SW480 (cell line): ENCODE measurements around the gene INPPL1.
"Not testable (repeated sequence)": the region's sequence is repeated elsewhere in the genome, so short reads cannot be mapped to it uniquely, and the experiment has no call there.

Source experiments
- DNase-seq: peaks from one replicate; pipeline ENCODE4 v3.0.0-alpha.2; 2016; ENCODE audit warnings: low spot score

INPPL1 gene

GRCh38 chr11:72244361-72245262, 20.0 kb downstream of the INPPL1 start:
- DNase-seq: no peak

DNA sequence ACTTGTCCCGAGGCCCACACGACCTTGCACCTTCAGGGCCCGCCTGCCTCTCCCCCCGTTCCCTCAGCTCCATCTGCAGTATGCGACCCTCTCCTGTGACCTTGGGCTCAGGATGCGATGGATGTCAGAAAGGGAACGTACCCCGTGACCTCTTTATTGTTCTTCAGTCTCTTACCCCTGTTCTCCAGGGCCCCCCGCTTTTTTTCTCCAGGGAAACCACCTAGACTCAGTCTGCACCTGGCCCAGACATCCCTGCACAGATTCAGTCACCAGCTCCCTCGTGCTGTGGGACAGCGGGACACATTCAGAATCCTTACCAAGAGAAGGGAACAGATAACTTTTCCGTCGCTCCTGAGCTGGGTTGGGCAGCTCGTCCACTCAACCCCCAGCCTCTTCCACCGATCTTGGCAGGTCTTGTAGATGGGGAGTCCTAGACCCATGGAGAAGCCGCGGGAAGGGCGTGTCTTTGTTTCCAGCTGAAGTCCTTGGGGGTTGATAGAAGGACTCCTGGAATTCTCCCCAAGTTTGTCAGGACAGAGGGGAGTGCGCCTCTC, 20.8 kb downstream of the INPPL1 start:
- no peak for DNase-seq

GRCh38 chr11:72247584-72247983, 23.0 kb downstream of the INPPL1 start:
- no peak for DNase-seq

- no peak for DNase-seq
These were observed 25.4 kb downstream of the INPPL1 start for GRCh38 chr11:72249961-72250360.

GRCh38 chr11:72250661-72251464, 26.3 kb downstream of the INPPL1 start:
- DNase-seq: no peak

- DNase-seq: no peak
These were observed 27.0 kb downstream of the INPPL1 start for GRCh38 chr11:72251614-72252013.

DNA sequence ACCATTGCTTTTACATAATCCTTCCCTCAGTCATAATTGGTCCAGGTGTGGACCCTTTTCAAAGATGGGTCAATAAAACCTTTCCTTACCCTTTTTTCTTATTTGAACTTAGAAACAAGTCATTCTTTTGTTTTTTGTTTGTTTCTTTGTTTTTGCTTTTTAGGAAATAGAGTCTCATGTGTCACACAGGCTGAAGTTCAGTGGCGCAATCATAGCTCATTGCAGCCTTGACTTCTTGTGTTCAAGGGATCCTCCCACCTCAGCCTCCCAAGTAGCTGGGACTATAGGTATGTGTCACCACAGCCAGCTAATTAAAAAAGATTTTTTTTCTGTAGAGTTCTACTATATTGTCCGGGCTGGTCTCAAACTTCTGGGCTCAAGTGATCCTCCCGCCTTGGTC, 28.8 kb downstream of the INPPL1 start:
- no peak for DNase-seq

- no peak for DNase-seq
These were observed 29.9 kb downstream of the INPPL1 start for GRCh38 chr11:72254299-72254993.

DNA sequence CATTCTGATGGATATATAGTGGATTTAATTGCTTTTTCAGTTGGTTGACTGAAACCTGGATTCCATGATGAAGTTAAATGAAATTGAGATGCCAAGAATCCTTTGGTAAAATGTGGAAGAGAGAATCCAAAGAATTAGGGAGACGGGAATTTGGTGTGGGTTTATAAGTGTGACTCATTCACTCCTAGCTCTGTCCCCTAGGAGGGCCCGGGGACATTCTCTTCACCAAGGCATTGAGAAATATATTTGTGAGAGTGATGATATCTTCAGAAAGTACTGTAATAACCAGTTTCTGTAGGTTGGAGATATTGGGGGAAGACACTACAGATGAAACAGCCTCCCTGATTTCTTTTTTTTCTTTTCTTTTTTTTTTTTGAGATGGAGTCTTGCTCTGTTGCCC, 33.0 kb downstream of the INPPL1 start:
- DNase-seq: no peak

GRCh38 chr11:72259490-72259889, 34.9 kb downstream of the INPPL1 start:
- no peak for DNase-seq

GRCh38 chr11:72260574-72260973, 36.0 kb downstream of the INPPL1 start:
- DNase-seq: no peak

DNA sequence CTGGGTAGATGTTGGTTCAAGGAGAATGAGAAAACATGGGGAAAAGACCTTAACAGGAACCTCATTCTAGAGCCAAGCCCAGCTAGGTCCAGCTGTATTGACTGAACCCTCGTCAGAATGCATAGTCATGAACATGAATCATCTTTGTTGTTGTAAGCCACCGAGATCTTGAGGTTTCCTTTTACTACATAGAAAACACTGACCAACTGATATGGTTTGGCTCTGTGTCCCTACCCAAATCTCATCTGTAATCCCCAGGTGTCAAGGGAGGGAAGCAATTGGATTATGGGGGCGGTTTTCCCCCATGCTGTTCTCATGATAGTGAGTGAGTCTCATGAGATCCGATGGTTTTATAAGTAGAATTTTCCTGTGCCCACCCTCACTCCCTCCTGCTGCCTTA, 38.8 kb downstream of the INPPL1 start:
- DNase-seq: no peak

GRCh38 chr11:72265951-72266350, 41.4 kb downstream of the INPPL1 start:
- no peak for DNase-seq

GRCh38 chr11:72266960-72267359, 42.4 kb downstream of the INPPL1 start:
- DNase-seq: not testable (repeated sequence)

DNA sequence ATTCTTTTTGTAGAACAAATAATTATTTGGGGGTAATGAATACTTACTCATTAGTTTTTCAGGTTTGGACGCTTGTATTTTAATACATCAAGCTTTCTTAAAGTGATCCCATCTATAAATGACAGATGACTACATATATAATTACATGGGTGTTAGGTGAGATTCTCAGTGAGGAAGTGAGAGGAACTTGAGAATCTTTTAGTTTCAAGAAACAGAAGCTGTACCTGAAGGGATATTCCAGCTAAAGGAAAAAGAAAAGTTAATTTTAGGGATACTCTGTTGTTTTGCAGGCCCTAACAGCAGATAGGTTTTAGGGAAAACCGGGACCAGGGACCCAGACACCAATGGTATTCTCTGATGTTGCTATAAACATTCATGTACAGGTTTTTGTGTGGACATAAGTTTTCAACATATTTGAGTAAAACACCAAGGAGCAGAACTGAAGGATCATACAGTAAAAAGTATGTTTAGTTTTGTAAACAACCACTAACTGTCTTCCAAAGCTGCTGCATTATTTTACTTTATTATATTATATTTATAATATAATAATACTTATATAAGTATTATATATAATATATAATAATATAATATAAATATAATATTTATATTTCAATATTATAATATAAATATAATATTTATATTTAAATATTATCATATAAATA, 43.5 kb downstream of the INPPL1 start:
- no peak for DNase-seq

DNA sequence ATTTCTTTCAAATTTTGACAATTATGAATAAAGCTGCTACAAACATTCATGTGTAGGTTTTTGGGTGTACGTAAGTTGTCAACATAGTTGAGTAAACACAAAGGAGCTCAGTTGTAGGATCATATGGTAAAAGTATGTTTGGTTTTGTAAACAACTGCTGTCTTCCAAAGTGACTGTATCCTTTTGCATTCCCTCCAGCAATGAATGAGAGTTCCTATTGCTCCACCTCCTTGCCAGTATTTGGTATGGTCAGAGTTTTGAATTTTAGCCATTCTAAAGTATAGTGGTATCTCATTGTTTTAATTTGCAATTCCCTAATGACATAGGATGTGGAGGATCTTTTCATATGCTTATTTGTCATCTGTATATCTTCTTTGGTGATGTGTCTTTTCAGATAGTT, 47.4 kb downstream of the INPPL1 start:
- no peak for DNase-seq

- no peak for DNase-seq
These were observed 49.9 kb downstream of the INPPL1 start for GRCh38 chr11:72274435-72274834.

- DNase-seq: peak; percentile 40
These were observed 54.3 kb downstream of the INPPL1 start for GRCh38 chr11:72278905-72279304.

GRCh38 chr11:72280037-72280436, 55.5 kb downstream of the INPPL1 start:
- DNase-seq: no peak

GRCh38 chr11:72280726-72281315, 56.3 kb downstream of the INPPL1 start:
- no peak for DNase-seq

- no peak for DNase-seq
These were observed 59.4 kb downstream of the INPPL1 start for GRCh38 chr11:72283947-72284346.
